Karpas-422 (cell line): ENCODE measurements around the gene SYNJ2. TPM values are rescaled to one million over a fixed set of nuclear protein-coding genes. Genes with fewer than 3 reads are reported as not detected.

Experiments used
- DNase-seq: peaks from one replicate; pipeline ENCODE4 v3.0.0-alpha.2; 2015
- H2AFZ ChIP-seq: fragments of 200-600 bp; sonication (generic); 2 replicates; pipeline ENCODE4 v1.6.1; 2014; ENCODE audit warnings: antibody characterized with exemption, low read length, mixed read lengths
- H3K27ac ChIP-seq: fragments of 200-600 bp; sonication (generic); 2 replicates; pipeline ENCODE4 v1.5.1; 2014; ENCODE audit warnings: mild to moderate bottlenecking, low read length, moderate library complexity
- H3K27me3 ChIP-seq: fragments of 200-600 bp; sonication (generic); 2 replicates; pipeline ENCODE4 v1.6.1; 2014; ENCODE audit warnings: low read length, mixed read lengths
- H3K36me3 ChIP-seq: fragments of 200-600 bp; sonication (generic); 2 replicates; pipeline ENCODE4 v1.6.1; 2014; ENCODE audit warnings: low read length, mixed read lengths; ENCODE audit not compliant: insufficient read depth
- H3K4me1 ChIP-seq: fragments of 200-600 bp; sonication (generic); 2 replicates; pipeline ENCODE4 v1.6.1; 2014; ENCODE audit warnings: mild to moderate bottlenecking, low read length, mixed read lengths
- H3K4me2 ChIP-seq: fragments of 200-600 bp; sonication (generic); 2 replicates; pipeline ENCODE4 v1.6.1; 2014; ENCODE audit warnings: low read length, low read depth, mild to moderate bottlenecking; ENCODE audit not compliant: poor library complexity, severe bottlenecking
- H3K4me3 ChIP-seq: fragments of 200-600 bp; sonication (generic); 2 replicates; pipeline ENCODE4 v1.5.1; 2014; ENCODE audit warnings: mild to moderate bottlenecking, antibody characterized with exemption, low read length, mixed read lengths
- H3K79me2 ChIP-seq: fragments of 200-600 bp; sonication (generic); 2 replicates; pipeline ENCODE4 v1.6.1; 2014; ENCODE audit warnings: mild to moderate bottlenecking, low read length, mixed read lengths
- H3K9ac ChIP-seq: fragments of 200-600 bp; sonication (generic); 2 replicates; pipeline ENCODE4 v1.6.0; 2014; ENCODE audit warnings: low read length
- H3K9me2 ChIP-seq: fragments of 200-600 bp; sonication (generic), shearing (Covaris generic); replicated peaks from 2 replicates; pipeline ENCODE4 v1.6.0; 2014; ENCODE audit warnings: mild to moderate bottlenecking, low read length, moderate library complexity; ENCODE audit not compliant: insufficient read depth
- H3K9me3 ChIP-seq: fragments of 300-700, 200-600 bp; sonication (generic); 2 replicates; pipeline ENCODE4 v1.6.1; 2014; ENCODE audit warnings: low read length, mixed read lengths
- H4K20me1 ChIP-seq: fragments of 200-600 bp; sonication (generic); 2 replicates; pipeline ENCODE4 v1.6.1; 2014; ENCODE audit warnings: mild to moderate bottlenecking, antibody characterized with exemption, low read length, low read depth; ENCODE audit not compliant: insufficient read depth
- total RNA-seq: library from RNA; depleted of rRNA; stranded (reverse); fragments of >200 nt; shearing (Covaris generic); gene quantifications from 2 replicates; pipeline ENCODE4 v1.2.3, GENCODE V29; 2014; ENCODE audit warnings: low replicate concordance

SYNJ2 gene
- total RNA-seq, 1 experiment from 2014 or later = 0.04 TPM

DNA sequence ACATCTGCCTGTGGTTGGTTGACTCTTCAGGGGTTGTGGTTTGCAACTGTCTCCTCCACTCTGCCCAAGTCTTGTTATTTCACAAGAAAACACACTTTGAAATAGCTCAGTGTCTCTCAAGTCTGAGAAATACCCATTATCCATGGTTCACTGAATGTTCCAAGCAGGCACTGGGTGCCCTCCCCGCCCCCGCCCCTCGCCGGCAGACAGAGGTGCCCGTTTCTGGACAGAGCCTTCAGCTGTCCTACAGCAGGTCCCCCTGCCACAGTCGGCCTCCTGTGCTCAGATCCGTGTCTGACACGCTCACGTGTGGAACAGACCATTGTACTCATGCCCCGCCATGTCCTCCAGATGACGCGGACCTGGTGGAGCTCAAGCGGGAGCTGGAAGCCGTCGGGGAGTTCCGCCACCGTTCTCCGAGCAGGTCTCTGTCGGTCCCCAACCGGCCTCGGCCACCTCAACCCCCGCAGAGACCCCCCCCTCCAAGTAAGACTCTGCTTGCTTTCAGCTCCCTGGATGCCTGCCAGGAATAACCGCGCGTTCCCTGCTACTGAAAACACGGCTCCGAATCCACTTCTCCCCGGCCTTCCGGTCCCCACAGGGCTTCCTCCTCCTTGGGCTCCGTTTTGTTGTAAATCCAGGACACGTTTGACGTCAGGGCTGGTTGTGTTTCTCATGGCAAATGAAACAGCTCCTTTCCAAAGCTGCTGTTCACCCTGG lies 105.0 kb downstream of the SYNJ2 start:
- H3K79me2 ChIP-seq = no peaks in the 10 kb centered on the region
- H3K4me2 ChIP-seq = no peak overlapping the region
- no peak overlapping the region for H3K27ac ChIP-seq
- H3K27me3 ChIP-seq = no peaks in the 10 kb centered on the region
- H3K9ac ChIP-seq = no peak overlapping the region
- H2AFZ ChIP-seq = no peak overlapping the region
- no peak overlapping the region for H3K4me3 ChIP-seq
- no peak for DNase-seq
- H3K4me1 ChIP-seq = no peaks in the 10 kb centered on the region
- no peaks in the 10 kb centered on the region for H3K9me2 ChIP-seq
- H4K20me1 ChIP-seq = no peaks in the 10 kb centered on the region
- no peaks in the 10 kb centered on the region for H3K36me3 ChIP-seq
- no peaks in the 10 kb centered on the region for H3K9me3 ChIP-seq

GRCh38 chr6:158087224-158087867 lies 105.7 kb downstream of the SYNJ2 start:
- Histone ChIP-seq H2AFZ (no peak overlapping the region), H4K20me1 (no peaks in the 10 kb centered on the region), H3K27me3 (no peaks in the 10 kb centered on the region), H3K4me3 (no peak overlapping the region), H3K4me2 (no peak overlapping the region), H3K9ac (no peak overlapping the region), H3K9me3 (no peaks in the 10 kb centered on the region), H3K27ac (no peak overlapping the region), H3K79me2 (no peaks in the 10 kb centered on the region), H3K9me2 (no peaks in the 10 kb centered on the region), H3K4me1 (no peaks in the 10 kb centered on the region), H3K36me3 (no peaks in the 10 kb centered on the region)
- no peak for DNase-seq

GRCh38 chr6:158092806-158093205 lies 111.1 kb downstream of the SYNJ2 start:
- Histone ChIP-seq H3K4me2 (no peak overlapping the region), H3K9me2 (no peaks in the 10 kb centered on the region), H3K27me3 (no peaks in the 10 kb centered on the region), H3K79me2 (no peaks in the 10 kb centered on the region), H2AFZ (no peak overlapping the region), H3K9me3 (no peaks in the 10 kb centered on the region), H3K4me1 (no peaks in the 10 kb centered on the region), H3K4me3 (no peak overlapping the region), H3K27ac (no peak overlapping the region), H3K36me3 (no peaks in the 10 kb centered on the region), H3K9ac (no peak overlapping the region), H4K20me1 (no peaks in the 10 kb centered on the region)
- DNase-seq = no peak

GRCh38 chr6:158095031-158095430 lies 113.4 kb downstream of the SYNJ2 start:
- H4K20me1 ChIP-seq = no peaks in the 10 kb centered on the region
- DNase-seq = no peak
- no peak overlapping the region for H3K4me2 ChIP-seq
- no peak overlapping the region for H3K27ac ChIP-seq
- no peaks in the 10 kb centered on the region for H3K79me2 ChIP-seq
- no peaks in the 10 kb centered on the region for H3K27me3 ChIP-seq
- no peaks in the 10 kb centered on the region for H3K9me2 ChIP-seq
- H3K36me3 ChIP-seq = no peaks in the 10 kb centered on the region
- no peak overlapping the region for H3K4me3 ChIP-seq
- H2AFZ ChIP-seq = no peak overlapping the region
- H3K9me3 ChIP-seq = no peaks in the 10 kb centered on the region
- no peak overlapping the region for H3K9ac ChIP-seq
- H3K4me1 ChIP-seq = no peaks in the 10 kb centered on the region

DNA sequence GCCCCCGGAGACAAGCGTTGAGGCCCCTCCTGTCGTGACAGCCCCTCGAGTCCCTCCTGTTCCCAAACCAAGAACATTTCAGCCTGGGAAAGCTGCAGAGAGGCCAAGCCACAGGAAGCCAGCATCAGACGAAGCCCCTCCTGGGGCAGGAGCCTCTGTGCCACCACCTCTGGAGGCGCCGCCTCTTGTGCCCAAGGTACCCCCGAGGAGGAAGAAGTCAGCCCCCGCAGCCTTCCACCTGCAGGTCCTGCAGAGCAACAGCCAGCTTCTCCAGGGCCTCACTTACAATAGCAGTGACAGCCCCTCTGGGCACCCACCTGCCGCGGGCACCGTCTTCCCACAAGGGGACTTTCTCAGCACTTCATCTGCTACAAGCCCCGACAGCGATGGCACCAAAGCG lies 114.0 kb downstream of the SYNJ2 start:
- Histone ChIP-seq H3K4me2 (no peak overlapping the region), H3K27me3 (no peaks in the 10 kb centered on the region), H3K36me3 (no peaks in the 10 kb centered on the region), H3K79me2 (no peaks in the 10 kb centered on the region), H3K27ac (no peak overlapping the region), H3K4me1 (no peaks in the 10 kb centered on the region), H3K9me3 (no peaks in the 10 kb centered on the region), H3K4me3 (no peak overlapping the region), H4K20me1 (no peaks in the 10 kb centered on the region), H3K9me2 (no peaks in the 10 kb centered on the region), H2AFZ (no peak overlapping the region), H3K9ac (no peak overlapping the region)
- DNase-seq = no peak

DNA sequence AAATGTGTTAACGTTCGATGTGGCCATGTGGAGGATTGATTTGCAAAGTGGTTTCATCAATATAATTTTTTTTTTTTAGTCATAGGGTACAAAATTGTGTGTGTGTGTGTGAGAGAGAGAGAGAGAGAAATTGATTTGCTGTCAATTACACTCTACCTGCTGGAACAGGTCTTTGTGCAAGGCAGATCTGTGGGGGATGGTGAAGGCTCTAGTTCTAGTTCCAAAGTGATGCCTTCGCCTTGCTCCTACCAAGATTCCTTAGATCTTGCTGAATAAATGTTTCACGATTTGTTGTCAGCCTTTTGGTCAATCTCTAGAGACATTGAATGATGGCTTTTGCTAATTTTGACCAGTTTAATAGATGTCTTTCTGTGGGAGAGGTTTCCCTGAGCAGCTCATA lies 121.6 kb downstream of the SYNJ2 start:
- no peaks in the 10 kb centered on the region for H3K4me1 ChIP-seq
- no peaks in the 10 kb centered on the region for H3K79me2 ChIP-seq
- no peaks in the 10 kb centered on the region for H3K36me3 ChIP-seq
- no peak overlapping the region for H3K9ac ChIP-seq
- no peak overlapping the region for H3K4me3 ChIP-seq
- H3K9me2 ChIP-seq = no peaks in the 10 kb centered on the region
- no peak overlapping the region for H2AFZ ChIP-seq
- no peak overlapping the region for H3K27ac ChIP-seq
- DNase-seq = no peak
- H3K27me3 ChIP-seq = no peaks in the 10 kb centered on the region
- no peaks in the 10 kb centered on the region for H3K9me3 ChIP-seq
- no peak overlapping the region for H3K4me2 ChIP-seq
- no peaks in the 10 kb centered on the region for H4K20me1 ChIP-seq

GRCh38 chr6:158104696-158105095 lies 123.0 kb downstream of the SYNJ2 start:
- H3K4me1 ChIP-seq = no peaks in the 10 kb centered on the region
- no peaks in the 10 kb centered on the region for H3K36me3 ChIP-seq
- no peaks in the 10 kb centered on the region for H3K79me2 ChIP-seq
- no peaks in the 10 kb centered on the region for H3K27me3 ChIP-seq
- no peak overlapping the region for H3K4me2 ChIP-seq
- H3K27ac ChIP-seq = no peak overlapping the region
- H3K9me2 ChIP-seq = no peaks in the 10 kb centered on the region
- H4K20me1 ChIP-seq = no peaks in the 10 kb centered on the region
- DNase-seq = no peak
- no peak overlapping the region for H3K9ac ChIP-seq
- H2AFZ ChIP-seq = no peak overlapping the region
- no peaks in the 10 kb centered on the region for H3K9me3 ChIP-seq
- H3K4me3 ChIP-seq = no peak overlapping the region

- Histone ChIP-seq H3K79me2 (no peaks in the 10 kb centered on the region), H4K20me1 (no peaks in the 10 kb centered on the region), H3K4me2 (no peak overlapping the region), H3K27ac (no peak overlapping the region), H3K4me1 (no peaks in the 10 kb centered on the region), H3K9me3 (no peaks in the 10 kb centered on the region), H3K4me3 (no peak overlapping the region), H3K36me3 (no peaks in the 10 kb centered on the region), H3K9me2 (no peaks in the 10 kb centered on the region), H3K27me3 (no peaks in the 10 kb centered on the region), H2AFZ (no peak overlapping the region), H3K9ac (no peak overlapping the region)
- DNase-seq = no peak
Observed at GRCh38 chr6:158109748-158110147, 128.1 kb downstream of the SYNJ2 start.
